ENCODE results near the gene ANKRD29.

The ANKRD29 gene, protein sequence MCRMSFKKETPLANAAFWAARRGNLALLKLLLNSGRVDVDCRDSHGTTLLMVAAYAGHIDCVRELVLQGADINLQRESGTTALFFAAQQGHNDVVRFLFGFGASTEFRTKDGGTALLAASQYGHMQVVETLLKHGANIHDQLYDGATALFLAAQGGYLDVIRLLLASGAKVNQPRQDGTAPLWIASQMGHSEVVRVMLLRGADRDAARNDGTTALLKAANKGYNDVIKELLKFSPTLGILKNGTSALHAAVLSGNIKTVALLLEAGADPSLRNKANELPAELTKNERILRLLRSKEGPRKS

GRCh38 chr18:23662309-23663263, at the start of gene ANKRD29:
Gene ANKRD29 (minus strand): TSS chr18:23662911. CDS start chr18:23662730, 181 bp downstream.
- FAIRE-seq: no peak

DNA sequence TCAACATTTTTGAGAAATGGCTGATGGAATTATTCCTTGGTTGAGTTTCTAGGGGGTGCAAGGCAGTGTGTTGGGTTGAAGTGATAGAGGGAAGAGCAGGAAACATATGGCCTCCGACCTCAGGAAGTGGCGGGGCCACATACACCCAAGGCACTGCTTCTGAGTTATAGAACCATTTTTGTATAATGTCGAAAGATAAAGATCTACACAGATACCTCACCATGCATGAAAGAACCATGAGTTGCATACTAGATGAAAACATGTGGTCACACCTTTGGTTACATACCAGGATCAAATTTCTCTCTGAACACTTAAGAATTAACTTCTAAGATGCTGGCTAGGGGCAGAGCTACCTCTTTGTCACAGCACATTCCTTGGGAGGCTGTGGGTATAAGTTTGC, 49.7 kb upstream of the ANKRD29 start:
- no peak for FAIRE-seq

DNA sequence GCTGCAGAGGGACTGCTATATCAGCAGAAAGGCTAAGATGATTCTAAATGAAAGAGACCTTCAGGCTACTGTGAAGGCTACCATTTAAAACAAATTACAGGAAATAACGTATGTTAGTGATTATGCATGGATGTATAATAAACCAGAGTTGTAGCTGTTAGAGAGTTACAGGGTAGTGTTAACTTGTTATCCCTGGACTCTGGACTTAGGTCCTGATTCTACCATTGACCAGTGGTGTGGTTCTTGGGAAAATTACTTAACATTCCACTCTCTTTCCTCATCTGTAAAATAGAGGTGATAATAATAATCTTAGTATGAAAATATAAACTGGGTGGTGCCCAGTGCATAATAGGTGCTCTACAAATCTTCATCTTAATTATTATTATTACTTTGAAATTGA, 48.7 kb upstream of the ANKRD29 start:
- no peak for FAIRE-seq

GRCh38 chr18:23710946-23711345, 48.2 kb upstream of the ANKRD29 start:
- no peak for FAIRE-seq

DNA sequence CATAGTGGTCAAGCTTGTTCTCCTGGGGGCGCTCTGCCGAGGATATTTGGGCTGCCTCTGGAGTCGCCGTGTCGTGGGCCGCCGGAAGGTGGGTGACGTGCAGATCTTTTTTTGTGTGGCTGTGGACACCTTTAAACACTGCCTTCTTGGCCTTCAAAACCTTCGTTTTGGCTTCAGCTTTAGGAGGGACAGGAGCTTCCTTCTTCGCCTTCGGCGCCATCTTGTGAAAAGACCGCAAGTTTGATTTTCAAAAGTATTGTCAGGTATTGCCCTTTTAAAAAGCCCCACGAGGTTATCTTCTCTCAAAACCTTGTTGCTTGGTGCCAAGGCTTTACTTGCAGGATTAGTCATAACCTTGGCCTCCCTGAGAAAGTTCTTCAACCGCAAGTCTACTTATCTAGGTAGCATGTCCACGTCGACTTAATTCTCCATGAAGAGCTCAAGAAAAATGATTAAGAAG, 47.4 kb upstream of the ANKRD29 start:
- no peak for FAIRE-seq

GRCh38 chr18:23706971-23707640, 44.4 kb upstream of the ANKRD29 start:
- FAIRE-seq: no peak

DNA sequence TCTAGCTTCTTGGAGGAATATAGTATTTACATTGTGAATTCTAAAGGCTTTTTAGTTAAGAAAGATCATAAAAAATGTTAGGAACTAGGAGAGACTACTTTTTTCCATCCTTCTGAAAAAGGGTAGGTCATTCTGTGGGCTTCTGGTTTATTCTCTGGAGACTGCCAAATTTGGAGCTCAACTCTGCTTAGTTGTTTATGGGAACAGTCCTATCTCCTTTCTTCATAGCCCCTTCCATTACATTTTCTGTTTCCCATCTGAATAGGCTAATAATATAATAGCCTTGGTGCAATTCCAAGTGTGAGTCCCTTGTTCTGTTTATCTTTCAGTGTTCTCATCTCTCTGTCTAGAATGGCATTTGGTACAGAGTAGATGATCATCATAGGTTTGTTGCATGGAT, 42.1 kb upstream of the ANKRD29 start:
- FAIRE-seq: no peak

- FAIRE-seq: no peak
Measured at GRCh38 chr18:23703987-23704384, 41.3 kb upstream of the ANKRD29 start.

DNA sequence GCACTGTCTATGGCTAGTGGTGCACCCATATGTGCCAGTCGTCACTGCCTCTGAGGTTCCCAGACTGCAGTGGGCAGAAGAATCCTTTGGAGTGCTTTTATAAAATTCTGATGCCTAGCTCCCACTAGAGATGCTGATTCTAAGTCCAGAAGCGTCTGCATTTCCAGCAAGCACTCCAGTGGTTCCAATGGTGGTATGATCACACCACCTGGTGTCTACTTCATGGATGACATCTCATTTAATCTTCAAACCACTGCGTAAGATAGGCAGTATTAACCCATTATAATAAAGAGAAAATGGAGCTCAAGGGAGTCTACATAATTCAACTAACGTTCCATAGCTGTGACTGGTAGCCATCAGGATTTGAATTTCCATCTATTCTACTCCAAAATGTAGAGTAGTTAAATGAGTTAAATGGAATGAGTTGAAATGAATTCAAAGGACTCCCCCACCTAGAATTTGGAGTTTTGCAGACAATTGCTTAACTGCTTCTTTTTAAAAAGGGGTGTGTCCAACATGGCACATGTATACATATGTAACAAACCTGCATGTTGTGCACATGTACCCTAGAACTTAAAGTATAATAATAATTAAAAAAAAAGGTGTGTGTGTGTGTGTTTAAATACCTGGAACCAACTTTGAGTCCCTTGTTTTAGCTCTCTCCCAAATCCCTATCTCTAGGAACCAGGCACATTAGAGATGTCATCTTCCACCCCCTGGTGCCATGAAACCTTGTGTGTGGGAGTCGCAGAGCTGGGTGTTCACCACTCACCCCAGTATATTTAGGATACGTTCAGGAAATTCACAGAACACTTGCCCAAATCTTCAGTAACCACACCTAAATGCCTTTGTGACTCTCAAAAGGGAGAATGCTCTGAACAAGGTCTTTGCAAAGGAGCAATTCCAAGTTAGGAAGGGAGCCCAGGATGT, 40.6 kb upstream of the ANKRD29 start:
- FAIRE-seq: no peak

- no peak for FAIRE-seq
Measured at GRCh38 chr18:23702606-23703005, 39.9 kb upstream of the ANKRD29 start.

DNA sequence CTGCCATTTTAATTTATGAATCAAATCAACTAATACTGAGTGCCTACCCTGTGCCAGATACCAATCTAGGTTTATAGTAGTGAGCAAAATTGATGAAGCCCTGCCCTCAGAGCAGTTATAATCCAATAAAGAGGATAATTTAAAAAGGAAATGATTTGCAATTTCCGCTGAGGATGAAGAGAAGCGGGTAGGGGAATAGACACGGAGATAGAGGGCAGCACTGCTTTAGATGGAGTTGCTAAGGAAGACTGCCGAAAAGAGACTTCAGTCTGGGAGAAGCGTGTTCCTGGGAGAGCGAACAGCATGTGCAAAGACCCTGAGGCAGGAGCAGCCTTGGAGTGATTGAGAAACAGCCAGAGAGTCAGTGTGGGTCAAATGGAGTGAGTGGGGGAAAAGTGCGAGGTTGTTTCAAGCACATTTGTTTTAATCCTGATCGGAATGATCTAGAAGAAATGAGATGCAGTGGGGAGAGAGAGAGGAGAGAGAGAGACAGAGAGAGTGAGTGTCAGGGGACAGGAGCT, 38.9 kb upstream of the ANKRD29 start:
- no peak for FAIRE-seq

DNA sequence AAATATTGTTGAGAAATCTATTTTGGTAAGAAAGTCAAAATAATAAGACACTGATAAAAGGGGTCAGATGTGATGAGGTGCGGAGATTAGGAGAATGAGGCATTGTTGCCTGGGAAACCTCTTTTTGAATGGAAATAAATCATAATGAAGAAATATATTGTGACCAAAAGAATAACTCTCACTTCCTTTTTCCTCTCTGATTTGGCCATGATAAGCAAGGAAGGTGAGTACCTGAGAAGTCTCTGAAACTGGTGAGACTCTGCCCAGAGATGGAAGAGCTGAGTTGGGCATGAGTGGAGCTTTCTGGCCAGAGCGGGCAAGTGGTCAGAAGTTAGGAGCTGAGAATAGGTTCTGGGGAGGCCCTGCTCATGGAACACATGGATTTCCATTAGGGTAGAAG, 38.3 kb upstream of the ANKRD29 start:
- no peak for FAIRE-seq

DNA sequence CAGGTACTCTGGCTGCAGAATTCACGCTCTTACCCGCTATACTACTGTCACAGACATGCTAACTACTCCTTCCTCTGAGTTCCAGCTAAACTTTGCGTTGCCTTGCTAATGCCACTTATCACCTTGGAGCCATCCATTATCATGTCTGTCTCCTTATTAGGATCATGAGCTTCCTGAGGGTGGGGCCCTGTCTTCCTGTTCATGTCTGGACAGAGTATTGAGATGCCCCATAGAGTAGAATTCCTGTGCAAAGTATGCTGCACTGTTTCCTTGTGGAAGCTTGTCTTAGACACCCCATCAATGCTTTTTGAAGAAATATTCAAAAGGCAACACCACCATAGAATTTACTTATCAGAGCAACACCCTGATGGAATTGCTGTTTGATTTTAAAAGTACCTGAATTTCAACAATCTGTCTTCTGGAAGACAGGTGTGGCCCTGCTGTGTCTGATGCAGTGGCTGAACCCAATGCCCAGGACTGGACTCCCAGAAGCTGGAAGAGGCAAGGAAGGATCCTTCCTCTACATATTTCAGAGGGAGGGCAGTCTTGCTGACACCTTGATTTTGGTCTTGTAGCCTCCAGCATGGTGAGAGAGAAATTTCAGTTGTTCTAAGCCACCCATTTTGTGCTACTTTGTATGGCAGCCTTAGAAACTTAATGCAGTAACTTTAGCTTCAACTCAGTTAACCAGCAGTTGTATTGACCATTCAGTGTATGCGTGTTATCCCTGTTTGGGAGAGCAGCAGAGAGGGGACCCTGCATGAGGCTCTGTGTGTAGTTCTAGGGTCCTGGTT, 32.1 kb upstream of the ANKRD29 start:
- FAIRE-seq: no peak

- no peak for FAIRE-seq
Measured at GRCh38 chr18:23693846-23694245, 31.1 kb upstream of the ANKRD29 start.

GRCh38 chr18:23690505-23691068, 27.9 kb upstream of the ANKRD29 start:
- no peak for FAIRE-seq

DNA sequence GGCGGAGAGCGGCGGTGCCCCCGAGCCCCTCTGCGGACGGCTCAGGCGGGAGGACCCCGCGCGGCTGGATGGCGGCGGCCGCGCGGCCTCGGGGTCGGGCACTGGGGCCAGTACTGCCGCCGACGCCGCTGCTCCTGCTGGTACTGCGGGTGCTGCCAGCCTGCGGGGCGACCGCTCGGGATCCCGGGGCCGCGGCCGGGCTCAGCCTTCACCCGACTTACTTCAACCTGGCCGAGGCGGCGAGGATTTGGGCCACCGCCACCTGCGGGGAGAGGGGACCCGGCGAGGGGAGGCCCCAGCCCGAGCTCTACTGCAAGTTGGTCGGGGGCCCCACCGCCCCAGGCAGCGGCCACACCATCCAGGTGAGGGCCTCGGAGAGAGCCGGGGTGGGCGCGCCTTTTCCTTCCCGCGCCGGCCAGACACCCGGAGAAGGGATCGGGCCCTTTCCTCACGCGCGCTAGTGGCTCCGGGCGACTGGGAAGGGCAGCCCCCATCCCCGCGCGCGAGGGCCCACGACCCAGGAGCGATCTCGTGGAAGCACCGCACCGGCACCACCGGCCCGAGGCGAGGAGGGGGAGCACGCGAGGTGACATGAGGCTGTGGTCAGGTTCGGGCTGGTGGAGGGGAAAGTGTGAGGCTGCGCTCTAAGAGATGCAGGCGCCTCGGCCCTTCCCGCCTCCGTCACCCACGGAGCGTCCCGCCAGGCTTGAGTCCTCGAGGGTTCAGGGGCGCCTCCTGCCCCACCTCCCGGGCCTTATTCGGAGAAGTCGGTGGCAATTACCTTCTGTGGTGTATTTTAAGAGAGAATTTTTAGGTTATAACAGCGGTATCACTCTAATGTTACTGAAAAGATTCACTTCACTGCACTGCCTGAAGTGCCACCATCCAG, 27.1 kb upstream of the ANKRD29 start:
- FAIRE-seq: no peak

- no peak for FAIRE-seq
Measured at GRCh38 chr18:23689031-23689615, 26.4 kb upstream of the ANKRD29 start, which contains the start of gene LAMA3. Gene LAMA3 (plus strand): TSS chr18:23689453. CDS start chr18:23689684, 231 bp downstream.

DNA sequence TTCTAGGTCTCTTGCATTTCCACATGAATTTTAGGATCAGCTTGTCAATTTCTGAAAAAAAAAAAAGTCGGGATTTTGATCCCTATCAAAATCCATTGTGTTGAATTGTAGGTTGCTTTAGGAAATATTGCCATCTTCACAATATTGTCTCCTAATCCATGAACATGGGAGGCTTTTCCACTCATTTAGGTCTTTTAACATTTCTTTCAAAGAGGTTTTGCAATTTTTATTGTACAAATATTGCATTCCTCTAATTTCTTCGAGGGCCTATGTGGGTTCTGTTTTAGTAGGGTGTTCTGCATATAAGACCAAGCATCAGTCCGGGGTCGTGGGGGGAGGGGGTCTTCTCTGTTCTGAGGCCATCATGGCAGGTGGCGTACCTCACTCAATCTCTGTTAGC, 25.8 kb upstream of the ANKRD29 start:
- FAIRE-seq: no peak
